Mesenteric fat pad (tissue), 1 donor: ENCODE measurements around the gene PARD6B. TPM values are rescaled to one million over a fixed set of nuclear protein-coding genes. Genes with fewer than 3 reads are reported as not detected.
"Not testable (repeated sequence)": the region's sequence is repeated elsewhere in the genome, so short reads cannot be mapped to it uniquely, and the experiment has no call there.

Experiments used
- DNase-seq: peaks from one replicate; pipeline ENCODE4 v3.0.0-alpha.2; 2020; ENCODE audit warnings: low spot score
- total RNA-seq: library from RNA; stranded (reverse); fragmentation: NEBNext Ultra II Directional; extraction: Animal tissue kit (Norgen Biotek cat#: 25700); gene quantifications from one replicate; pipeline ENCODE4 v1.2.1, GENCODE V29; 2021
- donor health status: DM: yes; HTN: yes; CAD: no.

Gene PARD6B
- total RNA-seq, 1 donor from 2014 or later: 2.0 TPM

DNA sequence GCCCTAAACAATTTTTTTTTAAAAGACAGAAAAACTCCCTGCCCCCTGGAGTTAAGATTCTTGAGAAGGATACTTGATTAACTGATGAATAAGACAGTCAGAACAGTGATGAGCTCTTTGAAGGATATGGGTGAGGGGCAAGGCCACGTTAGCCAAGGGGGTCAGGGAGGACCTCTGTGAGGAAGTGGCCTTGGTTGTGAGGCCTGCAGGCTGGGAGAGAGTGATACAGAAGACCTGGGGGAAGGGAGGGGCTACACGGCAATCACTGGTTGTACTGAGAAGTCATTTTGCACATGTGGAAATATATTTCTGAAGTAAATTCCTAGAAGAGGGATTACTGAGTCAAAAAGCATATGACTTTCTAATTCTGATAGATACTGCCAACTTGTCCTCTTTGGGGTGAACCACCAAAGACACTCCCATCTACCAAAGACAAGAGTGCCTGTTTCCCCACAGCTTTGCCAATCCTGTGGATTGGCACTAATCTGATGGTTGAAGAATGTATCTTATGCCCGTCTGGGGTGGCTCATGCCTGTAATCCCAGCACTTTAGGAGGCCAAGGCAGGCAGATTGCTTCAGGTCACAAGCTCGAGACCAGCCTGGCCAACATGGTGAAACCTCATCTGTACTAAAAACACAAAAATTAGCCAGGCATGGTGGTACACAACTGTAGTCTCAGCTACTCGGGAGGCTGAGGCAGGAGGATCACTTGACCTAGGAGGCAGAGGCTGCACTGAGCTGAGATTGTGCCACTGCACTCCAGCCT is 41.2 kb downstream of the PARD6B start:
- DNase-seq: peak; percentile 47

DNA sequence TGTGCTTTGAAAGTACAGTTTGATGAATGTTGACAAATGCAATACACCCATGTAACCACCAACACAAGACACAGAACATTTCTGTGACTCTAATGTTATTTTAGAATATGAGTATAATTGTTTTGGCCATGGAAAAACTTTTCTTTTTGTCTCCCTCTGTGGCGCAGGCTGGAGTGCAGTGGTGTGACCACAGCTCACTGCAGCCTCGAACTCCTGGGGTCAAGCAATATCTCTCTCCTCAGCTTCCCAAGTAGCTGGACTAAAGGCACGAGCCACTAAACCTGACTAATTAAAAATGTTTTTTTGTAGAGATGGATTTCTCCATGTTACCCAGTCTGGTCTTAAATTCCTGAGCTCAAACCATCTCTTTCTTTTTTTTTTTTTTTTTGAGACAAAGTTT is 43.1 kb downstream of the PARD6B start:
- no peak for DNase-seq

DNA sequence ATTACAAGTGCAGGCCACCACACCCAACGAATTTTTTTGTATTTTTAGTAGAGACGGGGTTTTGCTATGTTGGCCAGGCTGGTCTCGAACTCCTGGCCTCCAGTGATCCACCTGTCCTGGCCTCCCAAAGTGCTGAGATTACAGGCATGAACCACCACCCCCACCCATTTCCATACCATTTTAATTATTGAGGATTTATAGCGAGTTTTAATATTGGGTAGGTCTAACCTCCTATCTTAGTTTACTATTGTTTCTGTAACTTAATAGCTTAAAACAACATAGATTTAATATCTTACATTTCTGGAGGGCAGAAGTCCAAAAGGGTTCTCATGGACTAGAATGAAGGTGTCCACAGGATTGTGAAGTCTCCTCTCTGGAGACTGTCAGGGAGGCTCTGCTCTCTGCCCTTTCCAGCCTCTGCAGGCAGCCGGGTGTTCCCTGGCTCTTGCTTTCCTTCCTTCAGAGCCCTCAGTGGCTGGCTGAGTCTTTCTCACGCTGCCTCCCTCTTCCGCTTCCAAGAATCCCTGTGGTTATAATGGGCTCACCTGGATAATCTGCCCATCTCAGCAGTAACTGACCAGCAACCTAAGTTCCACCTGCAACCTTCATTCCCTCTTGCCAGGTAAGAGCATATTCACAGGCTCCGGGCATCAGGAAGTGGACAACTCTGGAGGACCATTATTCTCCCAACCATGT is 44.9 kb downstream of the PARD6B start:
- peak; percentile 16 for DNase-seq

DNA sequence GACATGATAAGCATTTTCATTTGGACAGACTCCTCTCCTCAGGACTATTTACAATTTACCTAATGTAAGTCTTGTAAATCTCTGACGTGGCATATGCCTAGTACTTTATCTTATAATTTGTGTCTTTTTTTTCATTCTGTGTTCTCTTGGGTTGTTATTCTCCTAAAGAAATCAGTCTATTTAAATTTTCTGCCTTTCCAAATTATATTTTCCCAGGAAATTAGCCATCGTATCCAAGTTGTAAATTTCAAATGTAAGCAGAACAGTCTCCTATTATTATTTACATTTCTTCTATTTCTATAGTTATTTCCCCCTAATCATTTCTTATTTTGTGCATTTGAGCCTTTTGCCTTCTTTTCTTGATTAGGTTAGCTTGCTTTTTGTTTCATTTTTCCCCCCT is 46.0 kb downstream of the PARD6B start:
- no peak for DNase-seq

DNA sequence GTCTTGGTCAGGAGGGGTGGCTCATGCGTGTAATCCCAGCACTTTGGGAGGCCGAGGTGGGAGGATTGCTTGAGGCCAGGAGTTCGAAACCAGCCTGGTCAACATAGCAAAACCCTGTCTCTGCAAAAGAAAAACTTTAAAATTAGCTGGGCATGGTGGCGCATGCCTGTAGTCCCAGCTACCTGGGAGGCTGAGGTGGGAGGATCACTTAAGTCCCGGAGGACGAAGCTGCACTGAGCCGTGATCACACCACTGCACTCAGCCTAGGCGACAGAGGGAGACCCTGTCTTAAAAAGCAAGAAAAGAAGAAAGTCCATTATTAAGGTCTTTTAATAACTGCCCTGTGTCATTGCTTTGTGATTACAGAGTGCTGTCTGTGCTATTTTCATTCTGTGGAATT is 47.6 kb downstream of the PARD6B start:
- DNase-seq: not testable (repeated sequence)

DNA sequence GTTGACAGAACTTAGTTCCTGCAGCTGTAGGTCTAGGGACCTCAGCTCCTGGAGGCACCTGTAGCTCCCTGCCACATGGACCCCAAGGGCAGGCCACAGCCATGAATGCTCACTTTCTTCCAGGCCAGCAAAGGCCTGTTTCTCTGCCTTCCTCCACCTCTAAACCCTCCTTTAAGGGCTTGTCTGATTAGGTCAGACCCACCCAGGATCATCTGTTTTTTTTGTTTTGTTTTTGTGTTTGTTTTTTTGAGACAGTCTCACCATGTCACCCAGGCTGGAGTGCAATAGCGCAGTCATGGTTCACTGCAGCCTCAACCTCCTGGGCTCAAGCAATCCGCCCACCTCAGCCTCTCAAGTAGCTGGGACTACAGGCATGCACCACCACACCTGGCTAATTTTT is 52.0 kb downstream of the PARD6B start:
- DNase-seq: no peak

DNA sequence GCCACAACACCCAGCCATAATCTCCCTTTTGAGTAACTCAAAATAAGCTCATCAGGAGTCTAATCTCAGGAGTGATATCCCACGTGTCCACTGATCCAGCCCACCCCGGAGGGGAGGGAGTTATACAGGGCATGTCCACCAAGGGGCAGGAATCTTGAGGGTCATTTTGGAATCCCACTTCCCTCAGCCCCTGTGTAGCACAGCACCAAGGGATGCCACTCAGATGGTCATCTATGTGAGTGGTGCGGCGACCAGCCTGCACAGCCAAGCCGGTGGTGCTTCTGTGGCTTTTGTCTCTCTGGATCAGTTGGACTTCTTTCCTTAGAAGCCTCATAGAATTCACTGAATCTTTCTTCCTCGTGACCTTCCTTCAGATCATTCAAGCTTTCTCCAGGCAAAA is 52.5 kb downstream of the PARD6B start:
- no peak for DNase-seq

DNA sequence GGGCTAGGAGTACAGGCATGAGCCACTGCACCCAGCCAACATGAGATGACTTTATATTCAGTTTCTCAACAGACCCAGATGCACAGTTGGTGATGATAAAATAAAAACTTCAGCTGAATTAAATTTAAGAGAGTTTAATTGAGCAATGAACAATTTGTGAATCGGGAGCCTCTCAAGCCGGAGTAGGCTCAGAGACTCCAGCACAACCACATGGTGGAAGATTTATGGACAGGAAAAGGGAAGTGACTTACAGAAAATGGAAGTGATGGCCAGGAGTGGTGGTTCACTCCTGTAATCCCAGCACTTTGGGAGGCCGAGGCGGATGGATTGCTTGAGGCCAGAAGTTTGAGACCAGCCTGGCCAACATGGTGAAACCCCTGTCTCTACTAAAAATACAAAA is 53.1 kb downstream of the PARD6B start:
- no peak for DNase-seq

DNA sequence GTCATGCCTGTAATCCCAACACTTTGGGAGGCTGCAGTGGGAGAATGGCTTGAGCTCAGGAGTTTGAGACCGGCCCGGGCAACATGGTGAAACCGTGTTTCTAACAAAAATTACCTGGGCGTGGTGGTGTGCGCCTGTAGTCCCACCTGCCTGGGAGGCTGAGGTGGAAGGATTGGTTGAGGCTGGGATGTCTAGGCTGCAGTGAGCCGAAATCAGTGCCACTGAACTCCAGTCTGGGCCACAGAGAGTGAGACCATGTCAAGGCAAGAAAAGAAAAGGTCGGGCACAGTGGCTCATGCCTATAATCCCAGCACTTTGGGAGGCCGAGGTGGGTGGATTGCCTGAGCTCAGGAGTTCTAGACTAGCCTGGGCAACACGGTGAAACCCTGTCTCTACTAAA is 55.3 kb downstream of the PARD6B start:
- no peak for DNase-seq

DNA sequence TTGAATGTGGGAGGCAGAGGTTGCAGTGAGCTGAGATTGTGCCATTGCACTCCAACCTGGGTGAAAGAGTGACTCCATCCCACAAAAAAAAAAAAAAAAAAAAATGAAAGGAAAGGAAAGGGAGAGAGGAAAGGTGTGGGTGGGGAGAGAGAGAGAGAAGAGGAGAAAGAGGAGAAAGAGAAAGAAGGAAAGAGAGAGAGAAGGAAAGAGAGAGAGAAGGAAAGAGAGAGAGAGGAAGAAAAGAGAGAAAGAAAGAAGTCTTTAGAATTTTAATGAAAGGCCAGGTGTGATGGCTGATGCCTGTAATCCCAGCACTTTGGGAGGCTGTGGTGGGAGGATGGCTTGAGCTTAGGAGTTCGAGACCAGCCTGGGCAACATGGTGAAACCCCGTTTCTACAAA is 55.8 kb downstream of the PARD6B start:
- no peak for DNase-seq

DNA sequence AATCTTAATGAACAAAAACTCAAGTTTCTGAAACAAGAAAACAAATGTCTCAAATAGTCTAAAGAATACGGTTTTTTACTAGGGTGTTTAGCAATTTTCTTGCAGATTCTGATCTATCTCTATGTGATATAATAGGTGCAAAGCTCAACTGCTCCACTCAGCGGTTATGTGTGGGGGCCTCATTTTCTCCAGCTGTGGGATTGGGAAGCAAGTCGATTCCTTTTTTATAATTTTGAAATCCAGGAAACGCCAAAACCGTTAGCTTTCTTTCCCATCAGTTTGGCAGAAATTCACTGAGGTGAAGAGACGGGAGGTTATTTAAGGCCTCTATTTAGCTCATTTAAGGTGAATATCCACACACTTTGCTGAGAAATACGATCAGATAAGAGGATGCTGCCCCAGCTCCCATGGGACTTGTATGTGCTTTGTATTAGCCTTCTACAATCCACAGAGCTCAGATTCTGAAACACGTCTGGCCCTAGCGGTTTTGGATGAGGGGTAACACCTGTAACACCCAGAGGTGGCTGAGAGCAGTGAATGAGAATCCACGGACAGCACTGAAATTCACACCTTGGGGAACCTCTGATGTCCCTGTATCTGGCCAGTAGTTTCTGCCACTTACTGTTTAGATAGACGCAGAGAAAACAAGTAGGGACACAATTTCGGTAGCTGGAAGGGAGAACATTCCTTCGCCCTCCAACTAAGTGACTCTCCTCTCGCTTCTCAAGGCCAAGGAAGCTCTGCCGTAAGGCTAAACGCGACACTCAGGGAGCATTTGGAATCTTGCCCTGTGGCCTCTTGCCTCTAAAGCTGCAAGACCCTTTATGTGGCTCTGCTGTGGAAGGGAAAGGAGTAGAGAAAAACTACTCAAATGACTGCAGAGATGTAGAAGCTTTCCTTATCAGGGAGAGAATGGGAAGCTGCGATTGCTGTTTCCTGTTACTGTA is 56.9 kb downstream of the PARD6B start:
- DNase-seq: no peak

DNA sequence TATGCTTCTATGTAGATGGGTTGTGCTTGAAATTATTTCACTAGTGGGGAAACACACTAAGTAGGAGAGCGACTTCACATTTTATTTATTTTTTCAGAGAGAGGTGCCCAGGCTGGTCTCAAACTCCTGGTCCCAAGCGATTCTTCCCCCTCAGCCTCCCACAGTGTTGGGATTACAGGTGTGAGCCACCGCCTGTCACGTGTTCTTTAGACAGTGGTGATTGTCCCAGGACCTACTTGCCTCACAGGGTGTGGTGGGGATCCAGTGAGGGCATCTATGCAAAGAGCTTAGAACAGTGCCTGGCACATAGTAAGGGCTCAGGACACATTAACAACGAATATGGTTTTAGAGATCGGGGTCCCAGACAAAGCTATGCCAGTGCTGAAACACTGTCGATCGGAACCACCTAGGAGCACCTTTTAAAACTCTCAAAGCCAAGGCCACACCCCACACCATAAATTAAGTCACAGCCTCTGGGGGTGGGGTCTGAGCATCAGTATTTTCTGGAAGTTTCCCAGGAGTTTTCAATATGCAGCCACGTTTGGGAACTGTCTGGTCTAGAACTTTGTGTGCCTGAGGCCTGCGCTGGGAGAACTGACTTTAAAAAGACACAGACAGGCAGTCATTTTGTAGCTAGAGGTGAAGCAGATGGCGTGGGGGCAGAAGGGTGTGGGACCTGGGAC is 58.7 kb downstream of the PARD6B start:
- DNase-seq: no peak

DNA sequence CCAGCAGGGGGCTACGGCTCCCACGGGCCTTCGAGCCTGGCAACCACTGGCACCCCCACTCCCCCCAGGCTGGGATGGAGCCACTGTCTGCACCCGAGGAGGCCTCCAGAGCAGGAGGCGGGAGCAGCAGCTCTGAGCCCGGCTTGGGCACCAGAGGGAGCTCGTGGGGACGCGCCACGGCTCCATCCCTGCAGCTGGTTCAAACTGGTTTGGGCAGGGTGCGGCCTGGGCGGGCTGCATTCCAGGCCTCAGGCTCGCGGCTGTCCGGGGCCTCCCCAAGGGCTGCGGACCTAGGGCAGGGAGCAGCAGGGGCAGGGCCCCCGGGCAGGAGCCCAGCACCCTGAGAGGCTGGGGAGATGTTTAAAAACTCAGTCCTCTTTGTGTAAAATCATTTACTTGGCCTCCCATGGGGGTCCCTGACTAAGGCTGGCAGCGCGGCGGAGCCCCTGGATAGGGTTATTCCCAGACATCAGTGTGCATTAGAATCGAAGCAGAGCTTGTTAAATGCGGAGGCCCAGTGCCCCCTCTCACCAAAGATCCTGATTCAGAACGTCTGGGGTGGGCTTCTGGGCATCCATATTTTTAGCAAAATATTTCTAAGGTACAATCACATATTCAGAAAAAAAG is 59.4 kb downstream of the PARD6B start:
- peak; percentile 95 for DNase-seq

DNA sequence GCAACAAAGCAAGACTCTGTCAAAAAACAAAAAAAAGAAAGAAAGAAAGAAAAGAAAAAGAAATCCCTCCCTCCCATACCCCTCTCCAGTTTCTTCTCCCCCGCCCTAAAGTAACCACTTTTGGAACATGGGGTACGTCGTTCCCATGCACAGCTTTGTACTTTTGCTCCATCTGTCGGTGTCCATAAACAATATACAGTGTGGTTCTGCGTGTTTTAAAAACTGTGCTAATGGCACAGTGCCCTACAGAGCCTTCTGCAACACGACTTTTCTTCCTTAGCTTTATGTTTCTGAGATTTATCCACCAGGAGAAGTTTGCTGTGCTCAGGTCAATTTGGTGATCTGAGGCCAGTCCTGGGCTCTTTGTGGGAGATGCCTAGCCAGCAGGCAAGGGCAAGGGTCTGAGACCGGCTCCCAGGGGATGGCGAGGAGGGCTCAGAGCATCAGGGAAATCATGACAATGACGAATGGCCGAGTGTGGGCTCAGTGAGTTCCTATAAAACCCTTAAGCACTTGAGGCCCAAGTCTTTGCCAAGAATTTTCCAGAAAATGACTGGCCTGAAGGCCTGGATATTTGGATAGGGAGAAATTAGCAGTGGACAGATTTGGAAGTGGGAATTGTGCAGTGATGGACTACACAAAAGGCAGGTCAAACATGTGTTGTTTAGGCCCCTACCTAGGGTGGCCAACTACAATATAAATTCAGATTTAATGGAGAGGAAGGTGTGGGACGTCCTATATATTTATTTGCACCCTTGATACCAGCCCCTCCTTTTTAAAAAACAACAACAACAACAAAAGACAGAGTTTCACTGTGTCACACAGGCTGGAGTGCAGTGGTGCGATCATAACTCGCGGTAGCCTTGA is 61.6 kb downstream of the PARD6B start:
- DNase-seq: no peak

DNA sequence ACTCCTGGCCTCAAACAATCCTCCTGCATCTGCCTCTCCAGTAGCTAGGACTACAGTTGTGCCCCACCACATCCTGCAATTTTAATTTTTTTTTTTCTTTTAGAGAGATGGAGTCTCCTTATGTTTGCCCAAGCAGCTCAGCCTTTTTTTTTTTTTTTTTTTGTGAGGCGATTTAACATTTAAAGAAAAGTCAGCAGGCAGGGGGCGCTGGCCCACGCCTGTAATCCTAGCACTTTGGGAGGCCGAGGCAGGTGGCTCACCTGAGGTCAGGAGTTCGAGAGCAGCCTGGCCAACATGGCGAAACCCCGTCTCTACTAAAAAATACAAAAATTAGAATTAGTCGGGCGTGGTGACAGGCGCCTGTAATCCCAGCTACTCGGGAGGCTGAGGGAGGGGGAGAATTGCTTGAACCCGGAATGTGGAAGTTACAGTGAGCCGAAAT is 62.2 kb downstream of the PARD6B start:
- DNase-seq: not testable (repeated sequence)

DNA sequence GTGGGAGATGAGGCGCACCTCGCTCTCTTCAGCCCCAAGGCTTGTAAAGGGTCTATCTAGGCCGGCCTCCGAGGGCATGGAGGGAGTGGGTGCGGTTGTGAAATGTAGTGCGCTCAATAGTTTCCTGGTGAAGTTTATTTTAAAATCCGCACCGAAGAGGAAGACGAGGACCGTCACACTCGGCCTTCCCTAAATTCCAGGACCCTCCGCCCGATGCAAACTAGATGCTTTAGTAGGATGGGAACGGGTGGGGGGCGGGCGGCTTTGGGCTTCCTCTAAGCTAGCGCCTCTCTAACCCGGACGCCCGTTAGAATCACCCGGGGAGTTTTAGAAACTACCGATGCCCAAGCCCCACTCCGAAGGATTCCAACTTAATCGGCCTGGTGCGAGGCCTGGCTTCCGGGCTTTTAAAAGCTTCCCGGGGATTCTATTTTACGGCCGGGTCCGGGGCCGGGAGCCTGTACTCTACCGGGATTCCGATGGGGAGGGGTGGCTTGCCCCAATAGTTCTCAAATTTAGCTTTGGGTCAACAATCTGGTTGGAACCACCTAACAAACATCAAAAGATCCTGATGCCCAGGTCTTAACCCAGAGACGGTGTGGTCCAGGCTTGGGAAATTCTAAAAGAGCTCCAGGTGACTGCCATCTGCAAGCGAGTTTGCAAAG is 62.9 kb downstream of the PARD6B start:
- no peak for DNase-seq

DNA sequence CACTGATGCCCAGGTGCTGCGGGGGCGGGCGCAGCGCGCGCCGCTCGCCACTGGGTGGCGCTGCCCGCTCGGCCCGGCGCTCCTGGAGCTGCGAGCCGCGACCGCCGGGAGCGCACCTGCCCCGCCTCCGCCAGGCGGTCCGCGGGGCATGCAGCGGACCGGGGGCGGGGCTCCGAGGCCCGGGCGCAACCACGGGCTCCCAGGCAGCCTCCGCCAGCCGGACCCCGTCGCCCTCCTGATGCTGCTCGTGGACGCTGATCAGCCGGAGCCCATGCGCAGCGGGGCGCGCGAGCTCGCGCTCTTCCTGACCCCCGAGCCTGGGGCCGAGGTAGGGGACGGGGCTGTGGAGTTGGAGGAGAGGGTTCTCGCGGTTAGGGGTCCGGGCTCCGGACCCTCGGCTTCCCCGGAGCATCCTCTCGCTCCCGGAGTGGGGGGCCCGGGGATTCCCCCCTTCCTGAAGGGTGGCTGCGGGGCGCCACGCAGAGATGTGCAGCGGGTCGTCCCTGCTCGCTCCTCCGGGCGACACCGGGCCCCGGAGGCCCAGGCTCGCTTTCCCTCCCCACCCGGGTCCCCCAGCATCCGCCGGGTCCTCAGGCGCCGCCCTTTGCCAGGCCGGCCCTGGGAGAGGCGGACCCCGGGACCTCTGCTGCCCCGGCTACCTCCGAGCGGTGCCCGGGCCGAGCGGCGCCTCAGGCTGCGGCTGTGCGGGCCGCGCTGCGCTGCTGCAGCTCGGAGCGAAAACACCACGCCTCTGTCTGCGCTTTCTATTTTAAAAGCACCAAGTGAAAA is 63.7 kb downstream of the PARD6B start, which contains the start of gene BCAS4:
Gene BCAS4 (plus strand): TSS at position 216 of the 789 bp plus-strand sequence. CDS start 23 bp downstream, at position 239.
- DNase-seq: no peak

DNA sequence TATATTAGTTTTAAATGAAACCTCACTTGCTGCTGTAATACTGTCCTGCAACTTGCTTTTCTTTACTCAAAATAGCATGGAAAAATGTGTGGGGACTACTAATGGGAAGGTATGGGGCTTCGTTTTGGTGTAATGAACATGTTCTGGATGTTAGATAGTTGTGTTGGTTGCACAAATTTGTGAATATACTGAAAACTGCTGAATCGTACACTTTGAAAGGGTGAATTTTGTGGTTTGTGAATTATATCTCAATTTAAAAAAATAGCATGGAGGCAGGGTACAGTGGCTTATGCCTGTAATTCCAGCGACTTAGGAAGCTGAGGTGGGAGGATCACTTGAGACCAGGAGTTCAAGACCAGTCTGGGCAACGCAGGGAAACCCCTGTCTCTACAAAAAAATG is 65.8 kb downstream of the PARD6B start:
- no peak for DNase-seq
